ENCODE data around the gene BAG5. TPM values are rescaled to one million over a fixed set of nuclear protein-coding genes. Genes with fewer than 3 reads are reported as not detected.

BAG5 gene
- total RNA-seq, 1 experiment from 2014 or later = 27.0 TPM

DNA sequence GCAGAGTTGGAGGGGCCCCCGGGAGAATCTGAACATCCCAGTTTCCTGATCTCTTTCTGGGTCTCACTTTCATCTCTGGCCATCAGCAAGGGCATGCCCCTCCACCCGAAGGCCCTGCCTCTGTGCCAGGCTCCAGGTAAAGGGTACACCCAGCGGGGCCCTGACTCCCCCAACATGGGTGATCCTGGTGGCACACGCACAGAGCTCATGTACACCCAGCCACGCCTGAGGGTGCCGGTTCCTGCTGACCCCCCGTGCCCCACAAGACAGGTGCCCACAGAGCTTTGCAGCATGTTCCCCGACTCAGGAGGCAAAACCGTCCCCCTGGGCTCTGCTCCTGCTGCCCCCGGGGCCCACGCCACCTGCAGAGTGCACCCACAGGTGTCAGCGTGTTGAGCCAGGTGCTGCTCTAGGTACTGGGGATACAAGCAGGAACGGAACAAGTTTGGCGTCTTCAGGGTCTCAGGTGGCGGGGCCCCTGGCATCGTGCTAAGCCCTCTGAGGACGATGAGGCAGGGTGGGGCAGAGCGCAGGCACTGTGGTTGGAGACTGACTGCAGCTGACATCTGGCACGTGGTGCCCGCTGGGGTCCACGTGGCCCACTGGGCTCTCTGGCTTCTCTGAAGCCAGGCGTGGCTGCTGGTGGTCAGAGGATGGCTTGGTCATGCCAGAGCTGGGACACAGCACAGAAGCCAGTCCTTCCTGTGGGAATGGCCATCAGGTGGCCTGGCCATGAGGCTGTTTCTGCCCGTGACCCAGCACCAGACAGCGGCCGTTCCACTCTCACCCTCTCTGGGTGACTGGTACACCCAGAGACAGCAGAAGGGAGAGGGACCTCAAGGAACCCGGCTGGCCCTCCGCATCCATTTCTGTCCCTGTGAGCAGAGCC is 13.8 kb downstream of the BAG5 start:
- Histone ChIP-seq H2AFZ (ENCODE audit: low read depth, low read length, poor library complexity, severe bottlenecking) (no peak overlapping the region), H4K20me1 (ENCODE audit: insufficient read depth) (no peaks in the 10 kb centered on the region), H3K36me3 (ENCODE audit: control insufficient read depth in 1 of 2, insufficient read depth in 2 of 2, low read length in 2 of 2) (no peaks in the 10 kb centered on the region), H3K4me3 (replicated peaks in 1 of 2; ENCODE audit: low read depth in 1 of 2, low read length in 2 of 2) (no peak overlapping the region), H3K27me3 (ENCODE audit: insufficient read depth, low read length) (no peaks in the 10 kb centered on the region), H3K4me2 (ENCODE audit: low read length) (no peak overlapping the region), H3K27ac (ENCODE audit: low read depth, low read length) (no peak overlapping the region), H3K9me3 (ENCODE audit: control insufficient read depth in 1 of 2, insufficient read depth in 1 of 2, low read depth in 1 of 2, low read length in 2 of 2) (no peaks in the 10 kb centered on the region), H3K9me2 (ENCODE audit: insufficient read depth) (no peaks in the 10 kb centered on the region), H3K4me1 (ENCODE audit: control insufficient read depth in 1 of 2, insufficient read depth in 2 of 2, low read length in 2 of 2) (peaks cover 16 to 26% of the 10 kb centered on the region in 2 experiments), H3K9ac (ENCODE audit: low read length) (no peak overlapping the region), H3K79me2 (ENCODE audit: insufficient read depth, low read length) (no peaks in the 10 kb centered on the region)
- POLR2A ChIA-PET = no interaction called here
- ATAC-seq = no peak
- no TSS peak for BruUV-seq (replicated peaks)
- intact Hi-C loops (cut with micrococcal nuclease) = no loop called here
- CTCF ChIA-PET = no interaction called here
- RAD21 ChIA-PET (ENCODE audit: low non-redundant PET in 1 of 2, low total read pairs in 2 of 2, uncharacterized antibody in 2 of 2, unreplicated experiment in 2 of 2) = no interaction called here
- TF ChIP-seq EZH2phosphoT487 (IDR thresholded peaks at IDR 0.05; ENCODE audit: borderline replicate concordance) (no peak), SRF (IDR thresholded peaks at IDR 0.05; ENCODE audit: low read depth) (no peak), SP1 (IDR thresholded peaks at IDR 0.05; ENCODE audit: low read depth) (no peak), POLR2A (IDR thresholded peaks at IDR 0.05; ENCODE audit: borderline replicate concordance, extremely low read depth, insufficient read depth, insufficient read length) (no peak), POLR2AphosphoS5 (IDR thresholded peaks at IDR 0.05; ENCODE audit: low read depth, low read length) (no peak), EGR1 (IDR thresholded peaks at IDR 0.05; ENCODE audit: low read depth) (no peak), EZH2 (IDR thresholded peaks at IDR 0.05) (no peak), CEBPB (IDR thresholded peaks at IDR 0.05; ENCODE audit: low read depth) (no peak)
- TF ChIP-seq, protein P1, sequence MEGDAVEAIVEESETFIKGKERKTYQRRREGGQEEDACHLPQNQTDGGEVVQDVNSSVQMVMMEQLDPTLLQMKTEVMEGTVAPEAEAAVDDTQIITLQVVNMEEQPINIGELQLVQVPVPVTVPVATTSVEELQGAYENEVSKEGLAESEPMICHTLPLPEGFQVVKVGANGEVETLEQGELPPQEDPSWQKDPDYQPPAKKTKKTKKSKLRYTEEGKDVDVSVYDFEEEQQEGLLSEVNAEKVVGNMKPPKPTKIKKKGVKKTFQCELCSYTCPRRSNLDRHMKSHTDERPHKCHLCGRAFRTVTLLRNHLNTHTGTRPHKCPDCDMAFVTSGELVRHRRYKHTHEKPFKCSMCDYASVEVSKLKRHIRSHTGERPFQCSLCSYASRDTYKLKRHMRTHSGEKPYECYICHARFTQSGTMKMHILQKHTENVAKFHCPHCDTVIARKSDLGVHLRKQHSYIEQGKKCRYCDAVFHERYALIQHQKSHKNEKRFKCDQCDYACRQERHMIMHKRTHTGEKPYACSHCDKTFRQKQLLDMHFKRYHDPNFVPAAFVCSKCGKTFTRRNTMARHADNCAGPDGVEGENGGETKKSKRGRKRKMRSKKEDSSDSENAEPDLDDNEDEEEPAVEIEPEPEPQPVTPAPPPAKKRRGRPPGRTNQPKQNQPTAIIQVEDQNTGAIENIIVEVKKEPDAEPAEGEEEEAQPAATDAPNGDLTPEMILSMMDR (IDR thresholded peaks at IDR 0.05 in 2 of 3, conservative IDR thresholded peaks at IDR 0.05 in 1 of 3; ENCODE audit: borderline replicate concordance in 1 of 3, insufficient read depth in 1 of 3, low read depth in 2 of 3, low read length in 2 of 3) = no peak
- TF ChIP-seq, protein P2, sequence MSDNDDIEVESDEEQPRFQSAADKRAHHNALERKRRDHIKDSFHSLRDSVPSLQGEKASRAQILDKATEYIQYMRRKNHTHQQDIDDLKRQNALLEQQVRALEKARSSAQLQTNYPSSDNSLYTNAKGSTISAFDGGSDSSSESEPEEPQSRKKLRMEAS (IDR thresholded peaks at IDR 0.05) = no peak
- TF ChIP-seq, protein P3, sequence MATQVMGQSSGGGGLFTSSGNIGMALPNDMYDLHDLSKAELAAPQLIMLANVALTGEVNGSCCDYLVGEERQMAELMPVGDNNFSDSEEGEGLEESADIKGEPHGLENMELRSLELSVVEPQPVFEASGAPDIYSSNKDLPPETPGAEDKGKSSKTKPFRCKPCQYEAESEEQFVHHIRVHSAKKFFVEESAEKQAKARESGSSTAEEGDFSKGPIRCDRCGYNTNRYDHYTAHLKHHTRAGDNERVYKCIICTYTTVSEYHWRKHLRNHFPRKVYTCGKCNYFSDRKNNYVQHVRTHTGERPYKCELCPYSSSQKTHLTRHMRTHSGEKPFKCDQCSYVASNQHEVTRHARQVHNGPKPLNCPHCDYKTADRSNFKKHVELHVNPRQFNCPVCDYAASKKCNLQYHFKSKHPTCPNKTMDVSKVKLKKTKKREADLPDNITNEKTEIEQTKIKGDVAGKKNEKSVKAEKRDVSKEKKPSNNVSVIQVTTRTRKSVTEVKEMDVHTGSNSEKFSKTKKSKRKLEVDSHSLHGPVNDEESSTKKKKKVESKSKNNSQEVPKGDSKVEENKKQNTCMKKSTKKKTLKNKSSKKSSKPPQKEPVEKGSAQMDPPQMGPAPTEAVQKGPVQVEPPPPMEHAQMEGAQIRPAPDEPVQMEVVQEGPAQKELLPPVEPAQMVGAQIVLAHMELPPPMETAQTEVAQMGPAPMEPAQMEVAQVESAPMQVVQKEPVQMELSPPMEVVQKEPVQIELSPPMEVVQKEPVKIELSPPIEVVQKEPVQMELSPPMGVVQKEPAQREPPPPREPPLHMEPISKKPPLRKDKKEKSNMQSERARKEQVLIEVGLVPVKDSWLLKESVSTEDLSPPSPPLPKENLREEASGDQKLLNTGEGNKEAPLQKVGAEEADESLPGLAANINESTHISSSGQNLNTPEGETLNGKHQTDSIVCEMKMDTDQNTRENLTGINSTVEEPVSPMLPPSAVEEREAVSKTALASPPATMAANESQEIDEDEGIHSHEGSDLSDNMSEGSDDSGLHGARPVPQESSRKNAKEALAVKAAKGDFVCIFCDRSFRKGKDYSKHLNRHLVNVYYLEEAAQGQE (IDR thresholded peaks at IDR 0.05; ENCODE audit: low read depth) = no peak
- no peak for DNase-seq (ENCODE audit: low read depth, low spot score)
